ENCODE measurements around the gene CA11.

Gene CA11

DNA sequence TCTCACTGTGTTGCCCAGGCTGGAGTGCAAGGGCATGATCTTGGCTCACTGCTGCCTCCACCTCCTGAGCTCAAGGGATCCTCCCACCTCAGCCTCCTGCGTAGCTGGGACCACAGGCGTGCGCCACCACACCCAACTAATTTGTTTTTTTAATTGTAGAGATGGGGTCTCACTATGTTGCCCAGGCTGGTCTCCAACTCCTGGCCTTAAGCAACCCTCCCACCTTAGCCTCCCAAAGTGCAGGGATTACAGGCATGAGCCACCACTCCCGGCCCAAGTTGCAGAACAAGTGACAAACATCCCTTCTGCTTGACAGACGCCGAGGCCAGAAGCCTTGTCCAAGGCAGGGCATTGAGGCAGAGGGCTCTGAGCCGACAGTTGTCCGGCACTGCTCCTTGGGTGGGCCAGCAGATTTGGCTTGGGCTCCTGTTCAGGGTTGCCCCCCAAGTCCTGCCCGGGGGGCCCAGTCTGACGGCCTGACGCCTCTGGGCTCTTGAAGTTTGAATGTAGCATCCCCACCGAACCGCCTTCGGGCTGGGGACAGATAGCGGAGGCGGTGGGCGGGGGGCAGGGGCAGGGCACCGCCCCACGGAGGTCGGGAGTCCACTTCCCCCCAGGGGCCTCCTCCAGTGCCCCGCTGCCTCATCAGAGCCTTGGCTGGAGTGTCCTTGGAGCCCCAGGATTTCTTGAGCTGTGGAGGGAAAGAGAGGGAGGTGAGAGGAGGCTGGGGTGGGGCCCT, 45.1 kb downstream of the CA11 start:
- no peaks in the 10 kb centered on the region for H3K36me3 ChIP-seq (ENCODE audit: insufficient read depth, low read length)
- H3K27ac ChIP-seq = no peak overlapping the region
- DNase-seq (ENCODE audit: low read depth, low spot score) = no peak
- H3K9ac ChIP-seq (ENCODE audit: insufficient read length) = no peak overlapping the region
- no peaks in the 10 kb centered on the region for H3K9me3 ChIP-seq (ENCODE audit: low read depth, low read length)
- no peak overlapping the region for H3K4me3 ChIP-seq
- TF ChIP-seq POLR2AphosphoS5 (IDR thresholded peaks at IDR 0.05; ENCODE audit: borderline replicate concordance, low read depth, low read length) (no peak), EZH2 (IDR thresholded peaks at IDR 0.05) (no peak), FOXP2 (optimal IDR thresholded peaks at IDR 0.05; ENCODE audit: control extremely low read depth, extremely low read length, insufficient read depth) (no peak)

DNA sequence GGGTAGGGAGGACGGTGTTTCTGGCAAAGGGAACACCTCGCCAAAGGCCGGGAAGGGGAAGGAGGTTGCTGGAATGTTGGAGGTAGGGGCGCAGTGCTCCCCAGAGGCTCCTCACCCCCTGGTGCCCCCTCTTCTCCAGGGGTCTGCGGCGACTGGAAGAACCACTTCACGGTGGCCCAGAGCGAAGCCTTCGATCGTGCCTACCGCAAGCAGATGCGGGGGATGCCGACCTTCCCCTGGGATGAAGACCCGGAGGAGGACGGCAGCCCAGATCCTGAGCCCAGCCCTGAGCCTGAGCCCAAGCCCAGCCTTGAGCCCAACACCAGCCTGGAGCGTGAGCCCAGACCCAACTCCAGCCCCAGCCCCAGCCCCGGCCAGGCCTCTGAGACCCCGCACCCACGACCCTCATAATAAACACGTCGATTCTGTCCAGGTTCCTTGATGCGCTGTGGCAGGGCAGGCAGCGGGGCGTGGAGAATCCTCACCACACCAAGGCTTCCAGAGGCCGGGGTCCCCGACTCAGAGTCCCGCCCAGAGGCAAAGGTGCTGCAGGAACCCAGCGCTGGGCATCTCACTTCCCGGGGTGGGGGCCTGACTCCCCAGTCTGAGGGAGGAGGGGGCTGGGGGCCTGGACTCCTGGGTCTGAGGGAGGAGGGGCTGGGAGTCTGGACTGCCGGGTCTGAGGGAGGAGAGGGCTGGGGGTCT, 46.8 kb downstream of the CA11 start:
- H3K9ac ChIP-seq (ENCODE audit: insufficient read length) = no peak overlapping the region
- no peak overlapping the region for H3K4me3 ChIP-seq
- H3K36me3 ChIP-seq (ENCODE audit: insufficient read depth, low read length) = no peaks in the 10 kb centered on the region
- H3K27ac ChIP-seq = no peak overlapping the region
- no peak for TF ChIP-seq EZH2 (IDR thresholded peaks at IDR 0.05)
- no peak for TF ChIP-seq POLR2AphosphoS5 (IDR thresholded peaks at IDR 0.05; ENCODE audit: borderline replicate concordance, low read depth, low read length)
- no peak for TF ChIP-seq FOXP2 (optimal IDR thresholded peaks at IDR 0.05; ENCODE audit: control extremely low read depth, extremely low read length, insufficient read depth)
- no peaks in the 10 kb centered on the region for H3K9me3 ChIP-seq (ENCODE audit: low read depth, low read length)
- DNase-seq (ENCODE audit: low read depth, low spot score) = no peak

DNA sequence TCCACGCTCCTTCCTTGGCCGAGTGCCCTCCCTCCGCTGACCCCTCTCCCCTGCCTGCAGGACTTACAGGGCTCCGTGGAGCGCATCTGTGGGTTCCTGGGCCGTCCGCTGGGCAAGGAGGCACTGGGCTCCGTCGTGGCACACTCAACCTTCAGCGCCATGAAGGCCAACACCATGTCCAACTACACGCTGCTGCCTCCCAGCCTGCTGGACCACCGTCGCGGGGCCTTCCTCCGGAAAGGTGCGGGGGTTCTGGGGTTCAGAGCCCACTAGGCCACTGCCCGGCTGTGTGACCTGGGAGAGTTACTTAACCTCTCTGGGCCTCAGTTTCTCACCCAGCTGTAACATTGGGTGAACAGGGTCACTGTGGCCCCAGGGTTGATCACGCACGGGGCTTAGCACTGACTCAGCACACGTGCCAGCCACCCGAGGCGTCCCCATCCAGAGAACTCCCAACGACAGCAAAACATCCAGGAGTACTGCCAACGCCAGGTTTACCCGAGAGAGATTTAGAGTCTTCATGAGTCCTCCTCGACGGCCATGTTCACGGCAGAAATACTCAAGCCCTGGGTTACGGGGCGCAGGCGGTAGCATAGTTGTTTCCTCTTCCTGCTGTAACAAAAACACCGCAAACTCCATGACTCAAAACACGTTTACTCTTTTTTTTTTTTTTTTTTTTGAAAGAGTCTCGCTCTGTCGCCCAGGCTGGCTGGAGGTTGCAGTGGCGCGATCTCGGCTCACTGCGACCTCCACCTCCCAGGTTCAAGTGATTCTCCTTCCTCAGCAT, 49.1 kb downstream of the CA11 start:
- Histone ChIP-seq H3K9me3 (ENCODE audit: low read depth, low read length) (no peaks in the 10 kb centered on the region), H3K27ac (no peak overlapping the region), H3K4me3 (no peak overlapping the region), H3K36me3 (ENCODE audit: insufficient read depth, low read length) (no peaks in the 10 kb centered on the region), H3K9ac (ENCODE audit: insufficient read length) (no peak overlapping the region)
- TF ChIP-seq EZH2 (IDR thresholded peaks at IDR 0.05) (no peak), POLR2AphosphoS5 (IDR thresholded peaks at IDR 0.05; ENCODE audit: borderline replicate concordance, low read depth, low read length) (no peak), FOXP2 (optimal IDR thresholded peaks at IDR 0.05; ENCODE audit: control extremely low read depth, extremely low read length, insufficient read depth) (no peak)
- no peak for DNase-seq (ENCODE audit: low read depth, low spot score)

DNA sequence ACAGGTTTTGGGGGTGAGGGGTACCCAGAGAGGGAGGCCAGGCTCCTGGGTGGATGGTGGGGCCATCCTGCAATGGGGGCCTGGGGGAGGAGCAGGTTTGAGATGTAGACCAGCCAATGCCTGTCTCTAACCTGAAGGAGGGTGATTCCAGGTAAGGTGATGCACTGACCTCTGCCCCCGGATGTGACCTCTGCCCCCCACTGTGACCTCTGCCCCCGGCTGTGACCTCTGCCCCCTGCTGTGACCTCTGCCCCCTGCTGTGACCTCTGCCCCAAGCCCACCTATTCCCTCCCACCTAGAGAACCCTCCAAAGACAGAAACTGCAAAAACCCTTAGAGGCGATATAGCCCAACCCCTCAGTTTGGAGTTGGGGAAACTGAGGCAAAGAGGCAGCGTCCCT, 49.8 kb downstream of the CA11 start:
- no peaks in the 10 kb centered on the region for H3K36me3 ChIP-seq (ENCODE audit: insufficient read depth, low read length)
- H3K9me3 ChIP-seq (ENCODE audit: low read depth, low read length) = no peaks in the 10 kb centered on the region
- TF ChIP-seq EZH2 (IDR thresholded peaks at IDR 0.05) (no peak), POLR2AphosphoS5 (IDR thresholded peaks at IDR 0.05; ENCODE audit: borderline replicate concordance, low read depth, low read length) (no peak), FOXP2 (optimal IDR thresholded peaks at IDR 0.05; ENCODE audit: control extremely low read depth, extremely low read length, insufficient read depth) (no peak)
- H3K4me3 ChIP-seq = no peak overlapping the region
- DNase-seq (ENCODE audit: low read depth, low spot score) = no peak
- no peak overlapping the region for H3K9ac ChIP-seq (ENCODE audit: insufficient read length)
- H3K27ac ChIP-seq = no peak overlapping the region

DNA sequence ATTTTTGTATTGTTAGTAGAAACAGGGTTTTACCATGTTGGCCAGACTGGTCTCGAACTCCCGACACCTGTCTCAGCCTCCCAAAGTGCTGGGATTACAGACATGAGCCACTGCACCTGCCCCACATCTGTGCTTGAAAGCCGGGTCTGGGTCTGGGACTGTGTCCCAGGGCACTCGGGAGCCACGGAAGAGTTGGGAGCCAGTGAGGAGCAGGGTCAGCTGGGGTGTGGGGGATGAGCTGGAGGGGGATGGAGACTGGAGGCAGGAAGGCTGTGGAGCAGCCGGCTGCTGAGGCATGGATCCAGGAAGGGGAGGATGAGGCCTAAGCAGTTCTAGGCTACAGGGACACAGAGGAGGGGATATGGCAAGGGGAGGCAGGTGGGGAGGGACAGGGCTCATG, 50.2 kb downstream of the CA11 start:
- TF ChIP-seq EZH2 (IDR thresholded peaks at IDR 0.05) = no peak
- TF ChIP-seq POLR2AphosphoS5 (IDR thresholded peaks at IDR 0.05; ENCODE audit: borderline replicate concordance, low read depth, low read length) = no peak
- no peak for TF ChIP-seq FOXP2 (optimal IDR thresholded peaks at IDR 0.05; ENCODE audit: control extremely low read depth, extremely low read length, insufficient read depth)
- Histone ChIP-seq H3K9ac (ENCODE audit: insufficient read length) (no peak overlapping the region), H3K4me3 (no peak overlapping the region), H3K36me3 (ENCODE audit: insufficient read depth, low read length) (no peaks in the 10 kb centered on the region), H3K9me3 (ENCODE audit: low read depth, low read length) (no peaks in the 10 kb centered on the region), H3K27ac (no peak overlapping the region)
- no peak for DNase-seq (ENCODE audit: low read depth, low spot score)

GRCh38 chr19:48595171-48595570, 50.8 kb downstream of the CA11 start:
- no peaks in the 10 kb centered on the region for H3K9me3 ChIP-seq (ENCODE audit: low read depth, low read length)
- no peak overlapping the region for H3K9ac ChIP-seq (ENCODE audit: insufficient read length)
- DNase-seq (ENCODE audit: low read depth, low spot score) = no peak
- no peak overlapping the region for H3K27ac ChIP-seq
- TF ChIP-seq EZH2 (IDR thresholded peaks at IDR 0.05) (no peak), FOXP2 (optimal IDR thresholded peaks at IDR 0.05; ENCODE audit: control extremely low read depth, extremely low read length, insufficient read depth) (no peak), POLR2AphosphoS5 (IDR thresholded peaks at IDR 0.05; ENCODE audit: borderline replicate concordance, low read depth, low read length) (no peak)
- H3K36me3 ChIP-seq (ENCODE audit: insufficient read depth, low read length) = no peaks in the 10 kb centered on the region
- H3K4me3 ChIP-seq = no peak overlapping the region

GRCh38 chr19:48591021-48591420, 55.0 kb downstream of the CA11 start:
- H3K9ac ChIP-seq (ENCODE audit: insufficient read length) = no peak overlapping the region
- H3K36me3 ChIP-seq (ENCODE audit: insufficient read depth, low read length) = no peaks in the 10 kb centered on the region
- H3K4me3 ChIP-seq = no peak overlapping the region
- H3K27ac ChIP-seq = no peak overlapping the region
- TF ChIP-seq FOXP2 (optimal IDR thresholded peaks at IDR 0.05; ENCODE audit: control extremely low read depth, extremely low read length, insufficient read depth) = no peak
- TF ChIP-seq EZH2 (IDR thresholded peaks at IDR 0.05) = no peak
- no peak for TF ChIP-seq POLR2AphosphoS5 (IDR thresholded peaks at IDR 0.05; ENCODE audit: borderline replicate concordance, low read depth, low read length)
- H3K9me3 ChIP-seq (ENCODE audit: low read depth, low read length) = no peaks in the 10 kb centered on the region
- no peak for DNase-seq (ENCODE audit: low read depth, low spot score)

Data from SK-N-MC (cell line).